Measurements from ENCODE around the gene NPDC1.

GRCh38 chr9:137078701-137079400 is 32.9 kb upstream of the NPDC1 start:
- no peak for TF ChIP-seq EZH2 (IDR thresholded peaks at IDR 0.05)
- no peak for TF ChIP-seq POLR2AphosphoS5 (IDR thresholded peaks at IDR 0.05; ENCODE audit: borderline replicate concordance, low read depth, low read length)
- no peak for TF ChIP-seq FOXP2 (optimal IDR thresholded peaks at IDR 0.05; ENCODE audit: control extremely low read depth, extremely low read length, insufficient read depth)

All from SK-N-MC (cell line).